ENCODE measurements around the gene GSS.

- TF ChIP-seq CTCF (IDR thresholded peaks at IDR 0.05): no peak
- no peak for TF ChIP-seq POLR2A (IDR thresholded peaks at IDR 0.05)
These were observed 37.3 kb upstream of the GSS start for GRCh38 chr20:34992751-34993417.
